Activated CD4-positive, alpha-beta T cell treated with anti-CD3 and anti-CD28 coated beads, Interleukin-2, amount 10 ng/mL, durations not matched to agents 24 days and 14 days (primary cell): ENCODE results near the gene NSUN2. TPM values are rescaled to one million over a fixed set of nuclear protein-coding genes. Genes with fewer than 3 reads are reported as not detected.
"Not testable (repeated sequence)": the region's sequence is repeated elsewhere in the genome, so short reads cannot be mapped to it uniquely, and the experiment has no call there.

Source experiments
- DNase-seq: peaks from one replicate; pipeline ENCODE4 v3.0.0; 2022
- H3K27ac Mint-ChIP-seq: one replicate; pipeline ENCODE4 v1.8.0; 2022; ENCODE audit warnings: mild to moderate bottlenecking, mixed read lengths
- H3K27me3 Mint-ChIP-seq: one replicate; pipeline ENCODE4 v1.8.0; 2022; ENCODE audit warnings: mixed read lengths
- H3K36me3 Mint-ChIP-seq: one replicate; pipeline ENCODE4 v1.8.0; 2022; ENCODE audit warnings: low read depth, mild to moderate bottlenecking, mixed read lengths
- H3K4me1 Mint-ChIP-seq: one replicate; pipeline ENCODE4 v1.8.0; 2021; ENCODE audit warnings: mixed read lengths
- H3K4me3 Mint-ChIP-seq: one replicate; pipeline ENCODE4 v1.8.0; 2022; ENCODE audit warnings: mild to moderate bottlenecking, moderate library complexity, mixed read lengths
- H3K9me3 Mint-ChIP-seq: one replicate; pipeline ENCODE4 v1.8.0; 2021; ENCODE audit warnings: mixed read lengths
- intact Hi-C: fragments of 100-400 bp; cut with micrococcal nuclease; formaldehyde crosslinking; loops from one replicate; pipeline ENCODE4 v1.15.1; 2023
- total RNA-seq: library from RNA; stranded (reverse); gene quantifications from 2 replicates; pipeline ENCODE4 v1.2.3, GENCODE V29; 2022

Gene NSUN2
- total RNA-seq, 1 donor from 2014 or later, result 138 TPM

GRCh38 chr5:6660688-6661087, 27.8 kb upstream of the NSUN2 start:
- peak overlapping the region; percentile 30 for H3K27ac Mint-ChIP-seq
- H3K36me3 Mint-ChIP-seq, result peaks cover 37% of the 10 kb centered on the region
- no peaks in the 10 kb centered on the region for H3K27me3 Mint-ChIP-seq
- H3K9me3 Mint-ChIP-seq, result peaks cover 15% of the 10 kb centered on the region
- intact Hi-C loops, result no loop called here
- no peak overlapping the region for H3K4me3 Mint-ChIP-seq
- DNase-seq, result no peak
- H3K4me1 Mint-ChIP-seq, result peaks cover 4% of the 10 kb centered on the region

- no peaks in the 10 kb centered on the region for H3K27me3 Mint-ChIP-seq
- peak overlapping the region; percentile 34 for H3K4me3 Mint-ChIP-seq
- peaks cover 43% of the 10 kb centered on the region for H3K36me3 Mint-ChIP-seq
- intact Hi-C loops, result no loop called here
- H3K27ac Mint-ChIP-seq, result no peak overlapping the region
- DNase-seq, result no peak
- peaks cover 4% of the 10 kb centered on the region for H3K4me1 Mint-ChIP-seq
- peaks cover 20% of the 10 kb centered on the region for H3K9me3 Mint-ChIP-seq
Measured at GRCh38 chr5:6659941-6660684, 27.3 kb upstream of the NSUN2 start.

- no peak overlapping the region for H3K27ac Mint-ChIP-seq
- intact Hi-C loops, result no loop called here
- H3K36me3 Mint-ChIP-seq, result peaks cover 56% of the 10 kb centered on the region
- H3K4me1 Mint-ChIP-seq, result peaks cover 4% of the 10 kb centered on the region
- H3K4me3 Mint-ChIP-seq, result no peak overlapping the region
- DNase-seq, result no peak
- H3K27me3 Mint-ChIP-seq, result no peaks in the 10 kb centered on the region
- peaks cover 20% of the 10 kb centered on the region for H3K9me3 Mint-ChIP-seq
Measured at GRCh38 chr5:6656680-6657079, 23.8 kb upstream of the NSUN2 start.

GRCh38 chr5:6655432-6655831, 22.6 kb upstream of the NSUN2 start:
- no peak overlapping the region for H3K4me3 Mint-ChIP-seq
- H3K27ac Mint-ChIP-seq, result no peak overlapping the region
- DNase-seq, result no peak
- H3K27me3 Mint-ChIP-seq, result no peaks in the 10 kb centered on the region
- intact Hi-C loops, result no loop called here
- peaks cover 4% of the 10 kb centered on the region for H3K4me1 Mint-ChIP-seq
- peaks cover 56% of the 10 kb centered on the region for H3K36me3 Mint-ChIP-seq
- H3K9me3 Mint-ChIP-seq, result peaks cover 20% of the 10 kb centered on the region

GRCh38 chr5:6652025-6652424, 19.2 kb upstream of the NSUN2 start:
- intact Hi-C loops, result no loop called here
- Mint-ChIP-seq H3K27ac (no peak overlapping the region), H3K4me1 (peaks cover under 1% of the 10 kb centered on the region), H3K4me3 (no peak overlapping the region), H3K36me3 (peaks cover 41% of the 10 kb centered on the region), H3K27me3 (no peaks in the 10 kb centered on the region), H3K9me3 (peaks cover 17% of the 10 kb centered on the region)
- DNase-seq, result no peak

GRCh38 chr5:6649681-6650080, 16.8 kb upstream of the NSUN2 start:
- H3K9me3 Mint-ChIP-seq, result no peaks in the 10 kb centered on the region
- no peak overlapping the region for H3K27ac Mint-ChIP-seq
- no peak overlapping the region for H3K4me3 Mint-ChIP-seq
- peaks cover 34% of the 10 kb centered on the region for H3K36me3 Mint-ChIP-seq
- peaks cover 4% of the 10 kb centered on the region for H3K4me1 Mint-ChIP-seq
- intact Hi-C loops, result no loop called here
- no peak for DNase-seq
- H3K27me3 Mint-ChIP-seq, result no peaks in the 10 kb centered on the region

- Mint-ChIP-seq H3K4me3 (no peak overlapping the region), H3K27ac (no peak overlapping the region), H3K36me3 (peaks cover 37% of the 10 kb centered on the region), H3K27me3 (no peaks in the 10 kb centered on the region), H3K4me1 (peaks cover 4% of the 10 kb centered on the region), H3K9me3 (no peaks in the 10 kb centered on the region)
- intact Hi-C loops, result no loop called here
- DNase-seq, result no peak
Measured at GRCh38 chr5:6649186-6649585, 16.3 kb upstream of the NSUN2 start.

GRCh38 chr5:6645571-6646362, 12.9 kb upstream of the NSUN2 start:
- DNase-seq, H3K4me3 Mint-ChIP-seq, intact Hi-C loops, H3K4me1 Mint-ChIP-seq, H3K9me3 Mint-ChIP-seq, H3K27me3 Mint-ChIP-seq, H3K27ac Mint-ChIP-seq: not testable (repeated sequence)
- peaks cover 31% of the 10 kb centered on the region for H3K36me3 Mint-ChIP-seq

GRCh38 chr5:6644794-6645241, 12.0 kb upstream of the NSUN2 start:
- Mint-ChIP-seq H3K4me1 (peaks cover 4% of the 10 kb centered on the region), H3K27me3 (no peaks in the 10 kb centered on the region), H3K27ac (no peak overlapping the region), H3K4me3 (no peak overlapping the region), H3K36me3 (peaks cover 29% of the 10 kb centered on the region), H3K9me3 (no peaks in the 10 kb centered on the region)
- DNase-seq, result no peak
- intact Hi-C loops, result no loop called here

GRCh38 chr5:6642655-6643054, 9.8 kb upstream of the NSUN2 start:
- Mint-ChIP-seq H3K9me3 (no peaks in the 10 kb centered on the region), H3K36me3 (peaks cover 22% of the 10 kb centered on the region), H3K27me3 (no peaks in the 10 kb centered on the region), H3K4me3 (no peak overlapping the region), H3K27ac (no peak overlapping the region), H3K4me1 (peaks cover 7% of the 10 kb centered on the region)
- no peak for DNase-seq
- intact Hi-C loops, result no loop called here

- Mint-ChIP-seq H3K27me3 (no peaks in the 10 kb centered on the region), H3K27ac (no peak overlapping the region), H3K4me1 (peaks cover 20% of the 10 kb centered on the region), H3K9me3 (no peaks in the 10 kb centered on the region), H3K36me3 (peaks cover 5% of the 10 kb centered on the region), H3K4me3 (no peak overlapping the region)
- intact Hi-C loops, result no loop called here
- DNase-seq, result no peak
Measured at GRCh38 chr5:6638236-6638635, 5.4 kb upstream of the NSUN2 start.

- peaks cover 20% of the 10 kb centered on the region for H3K4me1 Mint-ChIP-seq
- DNase-seq, result no peak
- no peak overlapping the region for H3K4me3 Mint-ChIP-seq
- no peaks in the 10 kb centered on the region for H3K9me3 Mint-ChIP-seq
- peaks cover 5% of the 10 kb centered on the region for H3K36me3 Mint-ChIP-seq
- intact Hi-C loops, result no loop called here
- no peaks in the 10 kb centered on the region for H3K27me3 Mint-ChIP-seq
- H3K27ac Mint-ChIP-seq, result no peak overlapping the region
Measured at GRCh38 chr5:6637590-6637989, 4.7 kb upstream of the NSUN2 start.

- no peak overlapping the region for H3K4me3 Mint-ChIP-seq
- no peaks in the 10 kb centered on the region for H3K9me3 Mint-ChIP-seq
- H3K36me3 Mint-ChIP-seq, result peaks cover 10% of the 10 kb centered on the region
- H3K4me1 Mint-ChIP-seq, result peaks cover 22% of the 10 kb centered on the region
- H3K27me3 Mint-ChIP-seq, result no peaks in the 10 kb centered on the region
- intact Hi-C loops, result no loop called here
- no peak overlapping the region for H3K27ac Mint-ChIP-seq
- DNase-seq, result no peak
Measured at GRCh38 chr5:6637022-6637421, 4.2 kb upstream of the NSUN2 start.

- Mint-ChIP-seq H3K27ac (no peak overlapping the region), H3K4me3 (no peak overlapping the region), H3K36me3 (peaks cover 13% of the 10 kb centered on the region), H3K27me3 (no peaks in the 10 kb centered on the region), H3K4me1 (peaks cover 25% of the 10 kb centered on the region), H3K9me3 (no peaks in the 10 kb centered on the region)
- intact Hi-C loops, result no loop called here
- no peak for DNase-seq
Measured at GRCh38 chr5:6636293-6636692, 3.4 kb upstream of the NSUN2 start.
